ENCODE results near the gene PARP6. TPM values are rescaled to one million over a fixed set of nuclear protein-coding genes. Genes with fewer than 3 reads are reported as not detected.
A peak's percentile ranks its signal among the peaks of the same experiment; 100 is the strongest.

The PARP6 gene
- total RNA-seq, 1 donor from 2014 or later, result 193 TPM

- H3K27me3 Mint-ChIP-seq (ENCODE audit: unreplicated experiment), result peaks cover 11% of the 10 kb centered on the region
- no peak overlapping the region for H3K4me3 Mint-ChIP-seq (ENCODE audit: unreplicated experiment)
- no peak overlapping the region for H3K27ac Mint-ChIP-seq (ENCODE audit: unreplicated experiment)
- no peak for DNase-seq
- no peaks in the 10 kb centered on the region for H3K36me3 Mint-ChIP-seq (ENCODE audit: unreplicated experiment)
- TF ChIP-seq CTCF (IDR thresholded peaks at IDR 0.05; ENCODE audit: partially characterized antibody, unreplicated experiment), result no peak
- no peaks in the 10 kb centered on the region for H3K4me1 Mint-ChIP-seq (ENCODE audit: low read depth, unreplicated experiment)
- H3K9me3 Mint-ChIP-seq (ENCODE audit: unreplicated experiment), result peaks cover 14% of the 10 kb centered on the region
Observed at GRCh38 chr15:72201391-72201921, 70.9 kb downstream of the PARP6 start.

GRCh38 chr15:72200395-72201237 lies 71.7 kb downstream of the PARP6 start:
- no peak overlapping the region for H3K4me3 Mint-ChIP-seq (ENCODE audit: unreplicated experiment)
- peaks cover 12% of the 10 kb centered on the region for H3K27me3 Mint-ChIP-seq (ENCODE audit: unreplicated experiment)
- no peak for TF ChIP-seq CTCF (IDR thresholded peaks at IDR 0.05; ENCODE audit: partially characterized antibody, unreplicated experiment)
- H3K4me1 Mint-ChIP-seq (ENCODE audit: low read depth, unreplicated experiment), result no peaks in the 10 kb centered on the region
- no peaks in the 10 kb centered on the region for H3K36me3 Mint-ChIP-seq (ENCODE audit: unreplicated experiment)
- peaks cover 14% of the 10 kb centered on the region for H3K9me3 Mint-ChIP-seq (ENCODE audit: unreplicated experiment)
- no peak for DNase-seq
- no peak overlapping the region for H3K27ac Mint-ChIP-seq (ENCODE audit: unreplicated experiment)

- peak; percentile 85 for TF ChIP-seq CTCF (IDR thresholded peaks at IDR 0.05; ENCODE audit: partially characterized antibody, unreplicated experiment)
- Mint-ChIP-seq H3K4me1 (ENCODE audit: low read depth, unreplicated experiment) (no peaks in the 10 kb centered on the region), H3K27me3 (ENCODE audit: unreplicated experiment) (peaks cover 12% of the 10 kb centered on the region), H3K36me3 (ENCODE audit: unreplicated experiment) (no peaks in the 10 kb centered on the region), H3K27ac (ENCODE audit: unreplicated experiment) (no peak overlapping the region), H3K4me3 (ENCODE audit: unreplicated experiment) (no peak overlapping the region), H3K9me3 (ENCODE audit: unreplicated experiment) (peaks cover 14% of the 10 kb centered on the region)
- DNase-seq, result peak; percentile 79
Observed at GRCh38 chr15:72199721-72200212, 72.6 kb downstream of the PARP6 start.

- peaks cover 14% of the 10 kb centered on the region for H3K9me3 Mint-ChIP-seq (ENCODE audit: unreplicated experiment)
- no peak for TF ChIP-seq CTCF (IDR thresholded peaks at IDR 0.05; ENCODE audit: partially characterized antibody, unreplicated experiment)
- H3K36me3 Mint-ChIP-seq (ENCODE audit: unreplicated experiment), result no peaks in the 10 kb centered on the region
- DNase-seq, result no peak
- H3K4me3 Mint-ChIP-seq (ENCODE audit: unreplicated experiment), result no peak overlapping the region
- H3K27me3 Mint-ChIP-seq (ENCODE audit: unreplicated experiment), result peaks cover 12% of the 10 kb centered on the region
- H3K4me1 Mint-ChIP-seq (ENCODE audit: low read depth, unreplicated experiment), result peaks cover 1% of the 10 kb centered on the region
- no peak overlapping the region for H3K27ac Mint-ChIP-seq (ENCODE audit: unreplicated experiment)
Observed at GRCh38 chr15:72199205-72199515, 73.2 kb downstream of the PARP6 start.
